ENCODE data around the gene MAP4K4. TPM values are rescaled to one million over a fixed set of nuclear protein-coding genes. Genes with fewer than 3 reads are reported as not detected.
A peak's percentile ranks its signal among the peaks of the same experiment; 100 is the strongest.

Gene MAP4K4
- total and polyA plus RNA-seq, 8 donors, result 80.2 to 143 (median 129) TPM

- Histone ChIP-seq H3K36me3 (peaks cover 0 to 99% of the 10 kb centered on the region in 2 donors), H3K4me3 (no peak overlapping the region), H3K4me1 (no peaks in the 10 kb centered on the region), H3K27ac (no peak overlapping the region), H3K27me3 (no peaks in the 10 kb centered on the region), H3K9me3 (no peaks in the 10 kb centered on the region)
- TF ChIP-seq CTCF (IDR thresholded peaks at IDR 0.05), result no peak
- no peak for ATAC-seq
- intact Hi-C loops (cut with DNase I), result no loop called here
- no peak for DNase-seq
Observed at GRCh38 chr2:101873543-101873942, 176.0 kb downstream of the MAP4K4 start.

DNA sequence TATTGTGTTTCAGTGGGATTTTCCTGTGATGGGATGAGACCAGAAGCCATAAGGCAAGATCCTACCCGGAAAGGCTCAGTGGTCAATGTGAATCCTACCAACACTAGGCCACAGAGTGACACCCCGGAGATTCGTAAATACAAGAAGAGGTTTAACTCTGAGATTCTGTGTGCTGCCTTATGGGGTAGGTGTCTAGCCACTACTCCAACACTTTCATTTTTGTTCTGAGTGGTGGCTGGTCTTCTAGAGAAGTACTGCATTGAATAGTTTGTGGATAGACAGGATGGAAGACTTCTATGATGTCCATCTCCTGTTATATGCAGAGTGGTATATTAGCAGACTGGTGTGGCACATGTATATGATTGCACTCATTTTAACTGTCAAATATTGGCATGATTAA is 176.6 kb downstream of the MAP4K4 start:
- no peaks in the 10 kb centered on the region for H3K27me3 ChIP-seq
- intact Hi-C loops (cut with DNase I), result no loop called here
- no peak for ATAC-seq

GRCh38 chr2:101879466-101879865 is 182.0 kb downstream of the MAP4K4 start:
- H3K36me3 ChIP-seq, result peaks cover 0 to 62% of the 10 kb centered on the region in 2 donors
- intact Hi-C loops (cut with DNase I), result no loop called here
- H3K9me3 ChIP-seq, result no peaks in the 10 kb centered on the region
- DNase-seq, result no peak
- peaks cover 0 to 25% of the 10 kb centered on the region in 2 donors for H3K4me1 ChIP-seq
- no peak for ATAC-seq
- H3K27me3 ChIP-seq, result no peaks in the 10 kb centered on the region
- no peak for TF ChIP-seq CTCF (IDR thresholded peaks at IDR 0.05)
- no peak overlapping the region for H3K27ac ChIP-seq
- no peak overlapping the region for H3K4me3 ChIP-seq

More for the DNA sequence above, 176.6 kb downstream of the MAP4K4 start:
- H3K4me3 ChIP-seq, result no peak overlapping the region
- H3K36me3 ChIP-seq, result peaks cover 0 to 99% of the 10 kb centered on the region in 2 donors
- no peak overlapping the region for H3K27ac ChIP-seq
- TF ChIP-seq CTCF (IDR thresholded peaks at IDR 0.05), result no peak
- no peaks in the 10 kb centered on the region for H3K4me1 ChIP-seq
- H3K9me3 ChIP-seq, result no peaks in the 10 kb centered on the region
- DNase-seq, result no peak

DNA sequence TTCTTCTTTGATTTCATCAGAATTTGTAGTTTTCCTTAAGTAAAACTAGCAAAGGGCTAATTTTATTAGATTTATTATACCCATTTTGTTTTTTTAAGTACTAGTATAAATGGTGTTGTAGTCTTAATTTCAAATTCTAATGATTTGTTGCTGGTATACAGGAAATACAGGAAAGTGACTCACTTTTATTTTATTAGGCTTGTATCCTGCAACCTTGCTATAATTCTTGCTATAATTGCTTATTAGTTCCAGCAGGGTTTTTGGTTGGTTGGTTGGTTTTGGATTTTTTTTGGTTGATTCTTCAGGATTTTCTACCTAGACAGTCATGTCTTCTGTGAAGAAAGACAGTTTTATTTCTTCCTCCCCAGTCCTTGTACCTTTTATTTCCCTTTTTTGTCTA is 183.6 kb downstream of the MAP4K4 start:
- Histone ChIP-seq H3K36me3 (peaks cover 0 to 45% of the 10 kb centered on the region in 2 donors), H3K27ac (no peak overlapping the region)
- intact Hi-C loops (cut with DNase I), result loop anchor here in 1 of 2 donors (10.0 kb wide), 1 partner anchor 364 kb away; no protein-coding TSS in a partner anchor

DNA sequence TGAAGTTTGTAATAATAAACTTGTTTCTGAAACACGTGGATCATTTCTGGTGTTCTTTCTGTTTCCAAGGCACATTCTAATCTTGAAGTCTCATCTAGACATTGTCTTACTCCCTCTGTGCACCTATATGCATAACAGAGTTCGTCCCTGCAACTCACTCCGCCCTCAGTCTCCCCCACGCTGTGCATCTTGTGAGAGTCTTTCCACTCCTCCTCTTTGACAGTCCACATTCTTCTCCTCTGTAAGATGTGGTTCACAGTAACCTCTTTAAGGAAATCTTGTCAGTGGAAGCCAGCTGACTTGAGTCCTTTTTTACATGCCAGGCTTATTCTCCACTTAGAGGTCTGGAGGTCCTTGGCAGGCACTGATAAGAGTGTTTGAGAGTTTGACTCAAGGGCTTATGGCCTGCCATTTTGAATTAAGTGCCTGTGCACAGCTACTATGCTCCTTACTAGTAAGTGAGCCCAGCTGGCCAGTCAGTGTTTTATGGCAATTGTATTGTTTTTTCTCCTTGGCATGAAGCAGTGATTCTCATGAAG is 185.3 kb downstream of the MAP4K4 start:
- Histone ChIP-seq H3K4me1 (peaks cover 0 to 28% of the 10 kb centered on the region in 2 donors), H3K36me3 (peaks cover 0 to 42% of the 10 kb centered on the region in 2 donors), H3K4me3 (no peak overlapping the region), H3K27ac (peak overlapping the region in 1 of 2 donors; percentile 19), H3K27me3 (no peaks in the 10 kb centered on the region), H3K9me3 (no peaks in the 10 kb centered on the region)
- TF ChIP-seq CTCF (IDR thresholded peaks at IDR 0.05), result no peak
- intact Hi-C loops (cut with DNase I), result loop anchor here in 1 of 2 donors (10.0 kb wide), 1 partner anchor 362 kb away; no protein-coding TSS in a partner anchor
- ATAC-seq, result peak; percentile 86
- no peak for DNase-seq

More for the DNA sequence above, 183.6 kb downstream of the MAP4K4 start:
- H3K27me3 ChIP-seq, result no peaks in the 10 kb centered on the region
- H3K4me1 ChIP-seq, result peaks cover 0 to 28% of the 10 kb centered on the region in 2 donors
- no peak overlapping the region for H3K4me3 ChIP-seq
- H3K9me3 ChIP-seq, result no peaks in the 10 kb centered on the region
- no peak for TF ChIP-seq CTCF (IDR thresholded peaks at IDR 0.05)
- no peak for ATAC-seq
- DNase-seq, result no peak

Measured in left lung (tissue), 10 donors.